IMR-90 (cell line): ENCODE measurements around the gene LNP1. TPM values are rescaled to one million over a fixed set of nuclear protein-coding genes. Genes with fewer than 3 reads are reported as not detected.

Experiments used
- ATAC-seq: fragments of 200-7000 bp; cut with Tn5 transposase; 2 replicates; pipeline ENCODE4 v1.9.1; 2020; ENCODE audit warnings: low read depth, mild to moderate bottlenecking, moderate library complexity
- BruUV-seq: library from RNA; stranded (reverse); fragments of 400-500 nt; replicated peaks from 2 replicates; lab custom pipeline; 2021; lab: Mats Ljungman, UMichigan
- CTCF ChIA-PET: fragments of 300-600 bp; formaldehyde crosslinking; extraction: SDS; loops from one replicate; lab custom pipeline; 2021; ENCODE audit warnings: antibody characterized with exemption; lab: Yijun Ruan, JAX
- POLR2A ChIA-PET: fragments of 300-600 bp; sonication (Branson Sonifier 250); formaldehyde crosslinking; loops from one replicate; lab custom pipeline; 2022; ENCODE audit warnings: antibody characterized with exemption; ENCODE audit not compliant: unreplicated experiment; lab: Charles Lee
- DNase-seq: peaks from one replicate; pipeline ENCODE4 v3.0.0; 2013
- H2AFZ ChIP-seq: replicated peaks from 2 replicates; pipeline ENCODE3; 2013; ENCODE audit warnings: low read length, mild to moderate bottlenecking; ENCODE audit not compliant: poor library complexity
- H2AK5ac ChIP-seq: 2 replicates; pipeline ENCODE4 v1.6.1; 2013; ENCODE audit warnings: low read depth, low read length, inconsistent platforms
- H2AK9ac ChIP-seq: replicated peaks from 2 replicates; pipeline ENCODE3; 2013; ENCODE audit warnings: mild to moderate bottlenecking, low read depth, low read length, moderate library complexity; ENCODE audit not compliant: poor library complexity
- H2BK120ac ChIP-seq: 2 replicates; pipeline ENCODE4 v1.6.1; 2013; ENCODE audit warnings: low read depth, low read length, inconsistent platforms
- H2BK15ac ChIP-seq: 3 replicates; pipeline ENCODE4 v1.6.1; 2013; ENCODE audit warnings: low read depth, low read length, inconsistent platforms
- H2BK20ac ChIP-seq: 2 replicates; pipeline ENCODE4 v1.6.1; 2013; ENCODE audit warnings: low read depth, mild to moderate bottlenecking, inconsistent platforms, low read length, moderate library complexity
- H2BK5ac ChIP-seq: 2 replicates; pipeline ENCODE4 v1.6.1; 2013; ENCODE audit warnings: mild to moderate bottlenecking, low read depth, low read length, inconsistent platforms; ENCODE audit not compliant: poor library complexity, severe bottlenecking
- H3K14ac ChIP-seq: replicated peaks from 2 replicates; pipeline ENCODE4 v1.6.1; 2013; ENCODE audit warnings: low read depth, low read length, inconsistent platforms
- H3K18ac ChIP-seq: 2 replicates; pipeline ENCODE4 v1.6.1; 2013; ENCODE audit warnings: low read depth, low read length, control low read depth
- H3K23ac ChIP-seq: 2 replicates; pipeline ENCODE4 v1.6.1; 2013; ENCODE audit warnings: low read depth, low read length, inconsistent platforms
- H3K27ac ChIP-seq: 2 replicates; pipeline ENCODE4 v1.5.1; 2013; ENCODE audit warnings: mild to moderate bottlenecking, control low read depth, low read length; ENCODE audit not compliant: insufficient read depth
- H3K27me3 ChIP-seq: 2 replicates; pipeline ENCODE4 v1.6.1; 2013; ENCODE audit warnings: low read length; ENCODE audit not compliant: control insufficient read depth, insufficient read depth
- H3K36me3 ChIP-seq: 2 replicates; pipeline ENCODE4 v1.6.1; 2013; ENCODE audit warnings: low read length, mixed read lengths; ENCODE audit not compliant: control insufficient read depth, insufficient read depth
- H3K4ac ChIP-seq: 2 replicates; pipeline ENCODE4 v1.6.1; 2013; ENCODE audit warnings: low read depth, low read length, inconsistent platforms
- H3K4me1 ChIP-seq: 2 replicates; pipeline ENCODE4 v1.6.1; 2013; ENCODE audit warnings: low read length, mixed read lengths; ENCODE audit not compliant: control insufficient read depth, insufficient read depth
- H3K4me2 ChIP-seq: 2 replicates; pipeline ENCODE4 v1.6.1; 2013; ENCODE audit warnings: low read depth, mild to moderate bottlenecking, control low read depth, low read length, moderate library complexity
- H3K4me3 ChIP-seq: 2 replicates; pipeline ENCODE4 v1.5.1; 2013; ENCODE audit warnings: low read depth, mild to moderate bottlenecking, control low read depth, low read length, moderate library complexity; ENCODE audit not compliant: insufficient read depth
- H3K56ac ChIP-seq: 2 replicates; pipeline ENCODE4 v1.6.1; 2013; ENCODE audit warnings: low read length, inconsistent platforms; ENCODE audit not compliant: insufficient read depth; ENCODE audit errors: extremely low read depth
- H3K79me1 ChIP-seq, 2 experiments: 2 replicates each; pipeline ENCODE4 v1.6.1; 2013; ENCODE audit warnings: low read length in 2 of 2, inconsistent platforms in 1 of 2, low read depth in 1 of 2
- H3K9ac ChIP-seq: 2 replicates; pipeline ENCODE4 v1.6.1; 2013; ENCODE audit warnings: low read depth, low read length, control low read depth
- H3K9me1 ChIP-seq: 2 replicates; pipeline ENCODE4 v1.6.1; 2013; ENCODE audit warnings: low read length, inconsistent platforms; ENCODE audit not compliant: insufficient read depth
- H3K9me3 ChIP-seq: 2 replicates; pipeline ENCODE4 v1.6.1; 2013; ENCODE audit warnings: low read length; ENCODE audit not compliant: control insufficient read depth, insufficient read depth
- H4K20me1 ChIP-seq: 2 replicates; pipeline ENCODE4 v1.6.1; 2013; ENCODE audit warnings: low read length, inconsistent platforms; ENCODE audit not compliant: insufficient read depth
- H4K5ac ChIP-seq: 2 replicates; pipeline ENCODE4 v1.6.1; 2013; ENCODE audit warnings: mild to moderate bottlenecking, low read depth, low read length, control low read depth
- H4K8ac ChIP-seq, 2 experiments: 2 replicates each; pipeline ENCODE4 v1.6.1; 2013; ENCODE audit warnings: low read depth in 2 of 2, low read length in 2 of 2, control low read depth in 1 of 2, inconsistent platforms in 1 of 2
- H4K91ac ChIP-seq: 2 replicates; pipeline ENCODE4 v1.6.1; 2013; ENCODE audit warnings: low read depth, low read length, inconsistent platforms; ENCODE audit not compliant: insufficient read depth
- BHLHE40 ChIP-seq: fragments of 150-350 bp; IDR thresholded peaks from 2 replicates; pipeline ENCODE4 v1.6.1; 2016; ENCODE audit warnings: mild to moderate bottlenecking, low read depth, low read length
- CHD1 ChIP-seq: IDR thresholded peaks from 2 replicates; pipeline ENCODE4 v1.6.1; 2012; ENCODE audit warnings: low read depth, low read length, improper control_type of control experiment
- FOS ChIP-seq: fragments of 150-350 bp; IDR thresholded peaks from 2 replicates; pipeline ENCODE4 v1.6.1; 2016; ENCODE audit warnings: low read depth, low read length
- NFE2L2 ChIP-seq: fragments of 150-350 bp; IDR thresholded peaks from 2 replicates; pipeline ENCODE4 v1.6.1; 2016; ENCODE audit warnings: low read depth, mild to moderate bottlenecking, low read length
- RAD21 ChIP-seq: IDR thresholded peaks from 2 replicates; pipeline ENCODE4 v1.6.1; 2012; ENCODE audit warnings: low read length, improper control_type of control experiment
- WGBS, 2 experiments: methylation state at CpG; one replicate each; pipeline versions ENCODE4 v1.1.5 to v1.1.7; 2013; ENCODE audit warnings: missing lambda C conversion rate in 2 of 2; ENCODE audit not compliant: insufficient read length in 1 of 2; ENCODE audit errors: extremely low coverage in 2 of 2; 5-methylcytosine and 5-hydroxymethylcytosine counted together
- dilution Hi-C: fragments of 300-500 bp; cut with HindIII; formaldehyde crosslinking; loops from one replicate; pipeline ENCODE4 v1.14.3; 2018; ENCODE audit warnings: low sequenced_read_pairs; ENCODE audit not compliant: unreplicated experiment
- in situ Hi-C: fragments of 300-500 bp; cut with MboI; formaldehyde crosslinking; loops from 3 replicates; pipeline ENCODE4 v1.14.3; 2019; ENCODE audit warnings: low sequenced_read_pairs, inconsistent platforms, mixed read lengths
- intact Hi-C: fragments of 100-400 bp; cut with micrococcal nuclease; formaldehyde crosslinking; loops from 2 replicates; pipeline ENCODE4 v1.10.0; 2022
- polyA plus RNA-seq, 3 experiments: library from polyadenylated mRNA; depleted of rRNA; stranded (reverse); fragments of >200 nt; gene quantifications; 2 replicates each; pipeline ENCODE4 v1.2.3, GENCODE V29; 2012; ENCODE audit warnings: low replicate concordance in 1 of 3
- total RNA-seq: library from RNA; depleted of rRNA; stranded (reverse); fragments of >200 nt; gene quantifications from 2 replicates; pipeline ENCODE4 v1.2.3, GENCODE V29; 2012

The LNP1 gene
- total and polyA plus RNA-seq, 2 of the 4 experiments (the other 2 are of a cell fraction): 2.2 to 2.4 TPM

- dilution Hi-C loops: no loop called here
- no peak overlapping the region for H3K4me2 ChIP-seq
- no TSS peak for BruUV-seq
Measured at GRCh38 chr3:100407977-100408532, 6.7 kb downstream of the LNP1 start.

More at GRCh38 chr3:100407977-100408532, 6.7 kb downstream of the LNP1 start:
- Histone ChIP-seq H2BK120ac (no peak overlapping the region), H3K56ac (no peak overlapping the region), H3K27ac (no peak overlapping the region), H4K20me1 (no peaks in the 10 kb centered on the region), H2BK20ac (no peak overlapping the region), H3K4ac (no peak overlapping the region), H3K18ac (no peak overlapping the region), H4K91ac (no peak overlapping the region), H2AK9ac (no peak overlapping the region), H2AFZ (no peak overlapping the region), H3K36me3 (peaks cover 2% of the 10 kb centered on the region; the same call in 1 of the 2 replicates), H3K9ac (no peak overlapping the region), H4K8ac (no peak overlapping the region), H3K4me1 (no peaks in the 10 kb centered on the region), H4K5ac (no peak overlapping the region), H3K4me3 (no peak overlapping the region), H3K27me3 (no peaks in the 10 kb centered on the region), H2BK15ac (no peak overlapping the region), H3K14ac (no peak overlapping the region), H3K23ac (no peak overlapping the region), H2AK5ac (no peak overlapping the region), H3K79me1 (peaks cover 10 to 24% of the 10 kb centered on the region in 2 experiments), H3K9me1 (no peaks in the 10 kb centered on the region; the same call in 1 of the 2 replicates), H2BK5ac (no peak overlapping the region), H3K9me3 (0 out of 2 replicates have a peak, but pooled peaks cover 3% of the 10 kb centered on the region)
- intact Hi-C loops (no loop called here), in situ Hi-C loops (no loop called here)
- no peak for ATAC-seq
- 96% methylated on average over 3 of the region's 4 CpGs; no CpG with 5 or more reads in 1 of the 2 experiments for WGBS, 2 experiments
- DNase-seq: no peak
- TF ChIP-seq CHD1 (no peak), RAD21 (no peak), FOS (no peak), BHLHE40 (no peak), NFE2L2 (no peak)
- ChIA-PET POLR2A (no interaction called here), CTCF (interaction anchor here (0.9 kb wide), 1 partner anchor 14 kb away, joined by 3 read pairs; no protein-coding TSS in a partner anchor)
